GM19023 (cell line): ENCODE measurements around the gene PAX5.
"Not testable (repeated sequence)": the region's sequence is repeated elsewhere in the genome, so short reads cannot be mapped to it uniquely, and the experiment has no call there.

ENCODE experiments used
- ATAC-seq: cut with Tn5 transposase; IDR thresholded peaks from one replicate; pipeline ENCODE4 v1.9.1; 2021; ENCODE audit warnings: mild to moderate bottlenecking, moderate library complexity; ENCODE audit not compliant: unreplicated experiment

The PAX5 gene

DNA sequence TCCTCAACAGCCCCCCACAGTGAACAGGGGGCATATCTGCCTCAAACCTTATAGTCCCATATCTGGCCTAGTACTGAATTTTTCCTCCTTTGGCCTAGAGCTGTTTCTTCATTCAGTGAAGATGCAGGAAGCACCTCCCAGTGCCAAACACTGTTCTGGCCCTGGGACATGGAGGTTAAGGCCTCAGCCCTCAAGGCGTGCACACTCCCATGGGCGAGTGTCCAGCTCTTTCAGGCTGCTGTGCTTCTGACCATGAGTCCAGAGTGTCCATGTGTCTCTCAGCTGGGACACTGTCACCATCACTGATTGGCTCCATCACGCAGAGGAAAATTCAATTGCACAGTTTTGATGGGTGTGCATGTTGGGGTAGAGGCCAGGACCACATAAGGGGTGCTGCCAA is 151.5 kb downstream of the PAX5 start:
- no peak for ATAC-seq

DNA sequence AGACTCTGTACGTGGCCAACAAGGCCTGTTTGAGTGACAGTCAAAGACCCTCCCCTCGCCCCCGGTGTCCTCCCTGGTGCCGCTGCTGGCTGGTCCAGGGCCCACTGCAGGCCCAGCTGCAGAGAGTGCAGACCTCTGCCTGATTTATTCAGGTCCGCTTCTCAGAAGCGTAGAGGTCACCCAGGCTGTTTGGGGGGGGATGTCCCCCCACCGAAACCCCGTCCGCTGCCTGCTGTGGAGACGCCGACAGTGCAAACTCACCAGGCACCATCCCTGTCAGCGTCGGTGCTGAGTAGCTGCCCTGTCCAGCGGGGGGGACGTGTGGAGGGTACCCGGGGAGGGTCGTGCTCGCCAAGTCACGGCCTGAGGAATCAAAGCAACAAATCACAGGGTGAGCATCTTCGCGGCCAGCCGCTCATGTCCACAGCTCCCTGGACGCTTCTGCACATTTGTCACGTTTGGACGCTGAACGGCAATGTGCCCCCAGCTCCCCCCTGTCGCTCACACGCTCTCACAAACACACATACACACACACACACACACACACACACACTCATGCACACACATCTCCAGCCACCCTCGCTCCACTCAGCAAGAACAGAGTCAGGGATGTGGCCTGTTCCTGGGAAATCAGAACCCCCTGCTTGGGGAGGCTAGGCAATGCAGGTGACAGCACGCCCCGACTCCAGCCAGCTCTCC is 152.2 kb downstream of the PAX5 start:
- no peak for ATAC-seq

DNA sequence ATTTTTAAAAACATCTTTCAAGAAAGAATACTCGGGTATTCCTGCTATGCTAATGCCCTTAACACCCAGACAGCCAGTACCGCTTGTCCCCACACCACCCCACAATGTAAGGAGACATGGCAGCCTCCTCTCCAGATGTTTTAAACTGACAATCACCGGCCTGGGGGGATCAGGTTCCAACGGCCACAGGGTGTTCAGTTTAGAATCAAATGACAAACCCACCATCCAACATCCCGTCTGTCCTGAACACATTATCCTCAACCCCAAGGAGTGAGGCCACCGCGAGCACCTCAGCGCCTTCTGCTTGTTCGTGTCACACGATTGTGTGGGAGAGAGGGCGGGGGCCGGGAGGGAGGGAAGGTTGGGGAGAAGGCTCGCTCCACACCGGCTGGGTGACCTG is 152.8 kb downstream of the PAX5 start:
- no peak for ATAC-seq

- no peak for ATAC-seq
Measured at GRCh38 chr9:36880075-36880474, 154.0 kb downstream of the PAX5 start.

DNA sequence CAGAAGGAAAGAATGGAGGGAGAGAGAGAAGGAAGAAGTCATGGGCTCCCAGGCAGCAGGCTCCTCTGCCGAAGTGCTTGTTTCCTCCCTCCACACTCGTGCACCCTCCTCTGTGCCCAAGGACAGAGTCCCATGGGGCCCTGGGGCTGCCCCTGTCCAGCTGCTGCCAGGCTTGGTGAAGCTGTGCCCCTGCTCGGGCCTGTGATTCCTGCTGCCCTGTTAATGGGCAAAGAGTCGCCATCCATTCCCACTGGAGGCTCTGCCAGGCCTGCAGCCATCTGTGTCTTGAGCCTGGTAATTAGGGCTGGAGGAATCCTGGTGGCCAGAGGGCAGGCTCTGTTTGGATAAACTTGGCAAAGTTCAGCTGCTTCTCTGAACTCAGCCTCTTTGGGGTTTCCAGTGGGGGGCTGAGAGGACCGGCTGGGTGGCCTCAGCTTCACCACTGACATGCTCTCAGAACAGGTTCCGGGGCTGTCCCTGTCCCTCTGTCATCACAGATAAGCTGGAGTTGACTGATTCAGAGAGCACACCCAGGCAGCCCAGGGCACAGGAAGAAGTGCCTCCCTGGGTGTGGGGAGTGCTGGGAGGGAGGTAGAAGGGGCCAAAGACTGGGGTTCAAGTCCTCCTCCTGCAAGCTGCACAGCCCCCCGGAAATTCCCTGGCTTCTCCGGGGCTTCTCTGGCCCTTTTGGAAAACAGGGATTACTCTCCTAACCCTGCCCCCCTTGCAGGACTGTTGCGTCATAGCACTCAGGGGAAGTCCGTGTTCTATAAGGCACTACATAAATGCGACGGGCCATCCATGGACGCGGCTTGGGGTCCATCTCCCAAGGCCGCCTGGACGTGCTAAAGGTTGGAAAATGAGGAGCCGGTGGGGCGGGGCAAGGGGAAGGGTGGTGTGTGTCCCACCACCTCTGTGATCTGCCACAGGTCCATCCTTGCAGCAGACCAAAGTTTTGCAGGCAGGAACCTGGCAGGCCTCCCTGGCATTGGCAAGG is 154.8 kb downstream of the PAX5 start:
- peak; percentile 78 for ATAC-seq

- no peak for ATAC-seq
Measured at GRCh38 chr9:36877239-36877638, 156.8 kb downstream of the PAX5 start.

DNA sequence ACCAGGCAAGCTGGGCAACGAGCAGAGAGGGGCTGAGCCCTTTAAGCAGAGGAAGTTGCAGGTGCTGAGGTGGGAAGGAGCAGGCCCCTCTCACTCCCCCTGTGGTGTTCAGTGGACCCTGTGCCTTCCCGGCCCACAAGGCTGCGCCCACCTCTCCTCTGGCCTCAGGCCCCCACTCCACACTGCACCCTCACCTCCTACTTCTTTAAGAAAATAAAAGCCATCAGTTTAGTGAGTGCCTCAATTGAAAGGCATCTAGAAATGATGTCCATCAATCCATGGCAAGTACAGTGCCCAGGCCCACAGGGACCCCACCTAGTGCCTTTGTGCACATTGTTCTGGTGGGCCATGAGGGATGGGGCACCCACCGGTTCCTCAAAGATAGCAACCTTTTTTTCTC is 158.0 kb downstream of the PAX5 start:
- ATAC-seq, result no peak

DNA sequence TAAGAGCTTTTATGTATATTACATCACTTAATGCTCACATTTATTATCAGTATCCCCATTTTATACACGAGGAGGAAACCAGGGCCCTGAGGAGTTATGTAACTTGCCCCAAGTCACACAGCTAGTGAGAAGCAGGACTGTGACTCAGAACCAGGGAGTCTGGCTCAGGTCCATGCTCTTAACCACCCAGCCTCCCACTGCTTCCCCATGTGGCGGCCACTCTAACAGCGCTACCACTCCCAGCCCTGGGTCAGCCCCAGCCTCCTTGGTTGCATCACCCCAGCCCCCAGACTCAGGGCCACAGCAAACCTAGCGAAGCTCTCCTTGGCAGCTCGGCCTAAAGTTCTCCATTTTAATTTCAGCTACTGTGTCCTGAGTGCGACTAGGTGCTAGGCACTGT is 159.1 kb downstream of the PAX5 start:
- no peak for ATAC-seq

DNA sequence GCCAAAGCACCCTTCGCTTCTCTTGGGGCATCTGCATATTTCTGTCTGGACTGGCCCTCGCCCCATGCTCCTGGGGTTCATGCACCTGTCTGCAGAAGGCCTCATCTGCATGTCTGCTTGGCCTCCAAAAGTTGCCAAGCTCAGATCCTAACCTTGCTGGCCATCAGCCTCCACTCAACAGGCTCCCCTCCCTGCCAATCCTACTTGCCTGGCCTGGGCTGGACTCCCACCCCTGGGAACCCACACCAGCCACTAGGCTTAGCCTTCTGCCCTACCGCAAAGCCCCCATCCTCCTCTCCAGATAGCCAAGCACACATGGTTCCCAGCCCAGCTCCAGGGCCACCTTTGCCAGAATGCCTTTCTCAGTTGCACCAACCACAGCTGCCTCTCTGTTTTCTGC is 159.8 kb downstream of the PAX5 start:
- no peak for ATAC-seq

DNA sequence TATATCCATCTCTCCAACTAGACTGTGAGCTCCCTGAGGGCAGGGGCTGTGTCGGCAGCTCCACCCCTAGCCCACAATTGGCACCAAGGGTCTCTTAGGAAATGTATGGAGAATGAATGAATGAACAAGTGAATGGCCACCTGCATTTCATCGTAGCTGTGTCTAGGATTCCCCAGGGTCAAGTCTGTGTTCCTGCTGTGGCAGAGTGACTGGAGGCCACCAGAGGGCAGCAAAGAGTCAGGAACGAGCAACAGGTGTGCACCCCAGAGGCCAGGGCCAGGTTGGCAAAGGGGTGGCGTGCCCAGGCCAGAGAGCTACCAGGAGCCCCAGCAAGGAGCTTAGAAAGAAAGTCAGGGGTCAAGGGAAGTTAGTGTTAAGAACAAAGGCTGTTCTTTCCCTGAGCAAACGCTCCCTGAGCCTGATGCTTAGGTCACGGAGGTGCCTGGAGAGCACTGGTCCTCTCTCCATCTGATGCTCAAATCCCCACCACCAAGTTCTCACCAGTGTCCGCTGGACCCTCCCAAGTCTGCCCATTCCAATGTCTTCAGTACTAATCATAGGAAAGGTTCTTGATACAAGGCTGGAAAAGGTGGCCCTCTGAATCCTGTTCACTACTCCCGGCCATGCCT is 160.7 kb downstream of the PAX5 start:
- no peak for ATAC-seq

GRCh38 chr9:36872641-36873040 is 161.4 kb downstream of the PAX5 start:
- no peak for ATAC-seq

DNA sequence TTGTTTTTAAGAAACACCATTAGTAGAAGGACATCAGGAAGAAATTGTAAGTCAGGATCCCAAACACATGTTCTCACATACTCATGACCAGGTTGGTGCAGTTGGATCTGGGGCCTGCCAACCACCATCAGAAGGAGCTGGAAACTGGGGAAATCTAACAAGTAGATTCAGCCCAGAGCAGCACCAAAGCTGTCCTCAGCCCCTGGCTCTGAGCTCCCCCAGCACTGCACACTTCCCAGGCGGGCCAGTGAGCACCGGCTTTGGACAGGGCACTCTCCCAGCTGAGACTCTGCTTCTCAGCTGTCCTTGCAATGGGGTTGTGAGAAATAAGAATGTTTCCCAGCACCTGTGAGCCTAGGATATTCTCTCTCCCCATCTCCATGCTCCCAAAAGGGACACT is 162.5 kb downstream of the PAX5 start:
- no peak for ATAC-seq

- ATAC-seq, result no peak
Measured at GRCh38 chr9:36870960-36871359, 163.1 kb downstream of the PAX5 start.

DNA sequence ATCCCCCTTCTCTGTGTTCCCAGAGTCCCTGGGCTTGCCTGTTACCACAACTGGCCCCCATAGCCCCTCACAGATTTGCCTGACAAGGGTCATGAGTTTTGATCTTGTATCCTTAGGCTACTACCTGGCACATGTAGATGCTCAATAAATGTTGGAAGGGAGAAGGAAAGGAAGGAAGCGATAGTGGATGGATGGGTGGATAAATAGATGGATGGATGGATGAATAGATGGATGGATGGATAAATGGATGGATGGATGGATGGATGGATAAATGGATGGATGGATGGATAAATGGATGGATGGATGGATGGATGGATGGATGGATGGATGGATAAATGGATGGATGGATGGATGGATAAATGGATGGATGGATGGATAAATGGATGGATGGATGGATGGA is 164.5 kb downstream of the PAX5 start:
- not testable (repeated sequence) for ATAC-seq

DNA sequence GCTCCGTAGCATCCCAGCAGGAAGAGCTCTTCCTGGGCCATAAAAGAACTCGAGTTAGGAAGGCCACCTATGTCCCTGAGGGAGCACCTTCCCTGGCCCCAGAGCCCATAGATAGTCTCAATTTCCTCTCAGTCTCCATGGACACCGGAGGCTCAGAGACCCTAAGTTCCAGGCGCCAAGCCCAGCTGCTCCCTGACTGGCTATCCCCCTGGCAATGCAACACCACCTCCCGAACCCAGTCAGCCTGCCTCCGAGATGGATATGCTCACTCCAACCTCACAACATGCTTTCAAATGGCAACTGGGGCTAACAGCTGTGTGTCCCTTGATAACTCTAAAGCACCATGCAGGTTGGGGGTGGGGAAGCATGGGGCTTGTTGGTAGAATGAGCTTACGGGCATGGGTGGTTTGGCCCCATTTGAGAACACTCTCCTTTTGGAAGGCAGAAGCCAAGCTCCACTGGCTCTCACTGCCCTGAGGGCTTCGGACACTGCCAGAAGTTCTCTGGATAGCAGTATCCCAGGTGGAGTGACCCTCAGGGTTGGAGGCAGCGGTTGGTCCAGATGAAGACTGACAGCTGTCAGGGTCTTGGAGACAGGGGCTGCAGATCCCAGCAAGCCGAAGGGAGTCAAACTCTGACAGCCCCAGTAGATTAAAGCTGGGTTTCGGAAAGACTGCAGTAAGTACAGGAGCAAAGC is 165.3 kb downstream of the PAX5 start:
- no peak for ATAC-seq

DNA sequence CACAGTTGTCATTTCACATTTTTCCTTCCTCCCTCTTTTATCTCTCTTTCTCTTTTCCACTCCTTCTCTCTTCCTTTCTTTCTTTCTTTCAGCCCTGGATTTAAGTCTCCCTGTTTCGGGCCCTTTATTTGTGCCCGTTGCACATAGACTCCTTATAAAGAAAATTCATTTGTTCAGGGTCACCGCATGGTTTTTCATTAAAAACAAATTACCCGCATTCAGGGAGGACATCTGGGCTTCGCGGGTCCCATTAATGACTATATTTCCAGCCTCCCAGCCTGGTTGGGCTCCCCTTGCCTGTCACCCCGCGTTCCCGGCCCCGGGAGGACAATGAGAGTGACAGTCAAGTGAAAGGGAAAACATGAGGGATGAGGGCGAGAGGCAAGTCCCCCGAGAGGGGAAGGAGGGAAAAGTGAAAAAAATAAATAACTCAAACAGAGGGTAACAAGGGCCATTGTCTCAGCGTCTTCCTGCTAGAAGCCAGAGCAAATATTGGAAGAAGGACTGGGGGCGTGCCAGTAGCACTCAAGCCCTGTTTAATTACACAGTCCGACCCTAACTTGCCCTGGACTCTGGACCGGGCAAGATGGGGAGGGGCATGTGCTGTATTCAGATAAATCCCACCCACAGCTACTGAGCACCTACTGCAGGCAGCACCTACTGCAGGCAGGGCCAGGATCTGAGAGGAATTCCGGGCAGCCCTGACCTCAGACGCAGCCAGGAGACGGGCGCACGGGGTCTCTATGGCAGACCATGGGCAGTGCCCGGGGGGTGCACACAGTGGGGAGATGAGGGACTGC is 166.2 kb downstream of the PAX5 start:
- ATAC-seq, result no peak

GRCh38 chr9:36867241-36867640 is 166.8 kb downstream of the PAX5 start:
- ATAC-seq, result no peak

DNA sequence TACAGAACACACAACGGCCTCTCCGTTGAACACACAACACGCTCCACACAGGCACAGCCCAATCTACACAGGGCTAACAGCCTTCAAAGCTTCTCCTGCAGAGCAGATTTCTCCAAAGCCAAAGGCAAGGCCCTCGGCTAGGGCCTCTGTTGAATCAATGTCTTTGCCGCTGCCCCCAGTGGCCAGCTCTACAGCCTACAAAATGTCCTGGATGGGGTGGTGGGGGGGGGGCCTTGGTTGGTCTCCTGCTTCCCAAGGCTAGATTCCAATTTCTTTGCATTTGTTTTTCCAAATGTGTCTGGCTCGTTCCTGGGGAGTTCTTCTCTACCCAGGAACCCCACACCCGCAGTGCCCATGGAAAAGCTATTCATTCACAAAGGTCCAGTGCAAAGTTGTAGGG is 167.2 kb downstream of the PAX5 start:
- ATAC-seq, result no peak

DNA sequence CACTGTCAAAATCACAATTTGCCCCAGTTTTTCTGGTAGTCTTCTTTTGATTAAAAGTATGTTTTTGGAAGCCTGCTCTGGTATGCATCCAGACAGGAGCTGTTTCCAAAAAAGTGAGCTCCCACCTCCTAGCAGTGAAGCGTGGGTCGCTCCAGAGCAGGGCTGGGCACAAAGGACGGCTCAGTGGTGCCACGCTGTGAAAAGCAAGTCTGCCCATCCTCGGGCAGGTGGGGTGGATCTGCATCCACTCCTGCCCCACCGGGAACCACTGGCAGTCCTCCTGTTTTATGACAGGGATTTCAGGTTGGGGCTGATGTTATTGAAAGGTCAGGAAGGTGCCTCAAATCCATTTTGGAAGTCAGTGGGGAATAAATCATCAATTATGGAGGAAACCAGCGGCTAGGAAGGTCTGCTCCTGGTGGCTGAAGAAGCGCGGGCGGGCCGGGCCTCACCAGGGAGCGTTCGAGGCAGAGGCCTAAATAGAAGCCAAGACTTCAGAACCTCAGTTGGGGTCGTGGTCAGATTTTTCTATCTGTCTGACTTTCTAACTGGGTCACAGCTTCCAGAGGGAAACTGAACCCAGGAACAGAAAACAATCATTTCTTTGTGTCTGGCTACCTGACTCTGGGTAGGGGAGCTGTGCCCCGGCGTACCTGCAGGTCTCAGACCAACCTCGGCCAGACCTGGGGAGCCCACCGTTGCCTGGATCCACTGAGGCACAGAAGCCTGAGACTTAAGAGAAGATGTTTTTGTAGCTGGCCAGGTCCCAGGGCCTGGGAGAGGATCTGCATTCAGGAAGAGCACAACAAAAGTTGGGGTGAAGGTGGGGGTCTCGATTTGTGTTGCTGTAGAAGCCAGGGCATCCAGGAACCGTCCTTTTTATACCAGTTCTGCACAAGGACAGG is 168.1 kb downstream of the PAX5 start:
- no peak for ATAC-seq
